ENCODE data around the gene THSD4. TPM values are rescaled to one million over a fixed set of nuclear protein-coding genes. Genes with fewer than 3 reads are reported as not detected.
A peak's percentile ranks its signal among the peaks of the same experiment; 100 is the strongest.

THSD4 gene
- polyA plus RNA-seq, 4 donors = 27.2 to 96.3 (median 39.5) TPM

DNA sequence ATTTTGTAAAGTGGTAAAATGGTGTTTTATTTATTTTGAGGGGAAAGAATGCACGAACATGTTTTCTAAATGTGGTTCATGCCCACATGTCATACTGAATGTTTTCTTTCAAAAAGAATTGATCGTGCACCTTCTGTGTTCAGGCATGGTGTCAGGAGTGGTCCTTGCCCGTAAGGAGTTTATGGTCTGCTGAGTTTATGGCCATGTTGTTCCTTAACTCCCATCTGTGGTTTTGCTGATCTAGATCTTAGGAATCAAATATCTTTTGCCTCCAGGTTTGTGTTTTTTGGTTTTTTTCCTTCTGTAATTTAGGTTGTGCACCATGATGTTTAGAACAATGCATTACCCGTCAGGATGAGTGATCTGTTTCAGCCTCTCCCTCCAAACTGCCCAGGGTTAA is 390.7 kb downstream of the THSD4 start:
- no peak for DNase-seq (ENCODE audit: low read depth in 4 of 4, low spot score in 3 of 4)

DNA sequence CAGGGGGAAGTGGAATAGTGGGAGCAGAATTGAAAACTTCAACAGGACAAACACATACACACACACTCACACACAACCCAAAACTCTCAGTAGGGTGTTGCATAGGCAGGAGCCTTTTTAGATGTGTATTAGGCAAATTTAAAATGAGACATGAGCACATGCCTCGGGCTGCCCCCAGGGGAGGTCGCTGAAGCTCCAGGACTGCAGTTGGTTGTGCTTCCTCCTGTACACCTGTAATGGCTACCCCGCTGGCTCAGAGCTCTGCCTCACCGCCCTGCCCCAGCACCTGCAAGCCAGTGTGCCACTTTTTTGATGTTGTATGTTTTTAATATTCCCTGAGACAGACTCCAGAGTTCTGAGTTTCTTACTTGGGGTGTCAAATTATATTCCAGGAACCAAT is 391.7 kb downstream of the THSD4 start:
- DNase-seq (ENCODE audit: low read depth in 4 of 4, low spot score in 3 of 4) = no peak

DNA sequence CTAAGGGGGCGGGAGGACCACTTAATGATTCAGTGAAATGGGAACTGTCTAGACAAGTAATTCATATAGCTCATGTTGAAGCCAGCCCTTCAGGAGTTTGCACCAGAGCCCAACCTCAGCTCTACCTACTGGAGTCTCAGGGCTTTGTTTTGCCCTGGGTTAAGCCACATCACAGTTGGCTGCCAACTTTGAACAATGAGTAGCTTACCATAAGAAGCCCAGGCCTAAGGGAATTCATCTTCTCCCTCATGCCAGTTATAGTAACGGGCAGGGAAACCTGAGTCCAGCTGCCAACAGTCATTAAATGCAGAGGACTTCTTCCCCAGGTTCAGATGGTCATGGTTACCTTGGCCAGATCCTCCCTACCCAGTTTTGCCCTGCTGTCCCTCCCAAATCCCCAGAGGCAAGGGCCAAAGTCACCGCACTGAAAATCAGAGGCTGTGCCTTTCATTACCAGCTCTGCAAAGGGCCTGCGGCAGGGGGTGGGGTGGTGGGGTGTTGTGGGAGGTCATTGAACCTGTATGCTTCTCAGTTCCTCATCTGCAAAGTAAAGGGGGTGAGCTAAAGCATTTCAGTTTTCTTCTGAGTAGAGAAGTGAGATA is 392.9 kb downstream of the THSD4 start:
- DNase-seq (ENCODE audit: low read depth in 4 of 4, low spot score in 3 of 4) = no peak

DNA sequence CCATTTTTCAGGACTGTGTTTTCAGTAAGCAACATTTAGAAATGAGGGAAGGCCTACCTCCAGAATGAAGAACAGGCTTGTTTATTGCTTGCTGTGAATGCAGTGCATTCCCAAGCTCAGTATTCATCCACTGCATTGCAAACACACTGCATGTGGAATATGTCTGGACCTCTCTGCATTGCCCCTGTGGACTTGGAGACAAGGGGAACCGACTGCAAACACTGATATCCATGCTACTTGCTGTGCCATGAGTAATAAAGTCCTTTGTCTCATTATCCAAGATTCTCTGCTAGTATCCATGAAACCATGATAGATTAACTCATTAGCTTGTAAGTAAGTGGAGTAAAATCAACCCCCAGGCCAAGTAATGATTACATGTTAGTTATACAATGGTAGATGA is 393.9 kb downstream of the THSD4 start:
- no peak for DNase-seq (ENCODE audit: low read depth in 4 of 4, low spot score in 3 of 4)

DNA sequence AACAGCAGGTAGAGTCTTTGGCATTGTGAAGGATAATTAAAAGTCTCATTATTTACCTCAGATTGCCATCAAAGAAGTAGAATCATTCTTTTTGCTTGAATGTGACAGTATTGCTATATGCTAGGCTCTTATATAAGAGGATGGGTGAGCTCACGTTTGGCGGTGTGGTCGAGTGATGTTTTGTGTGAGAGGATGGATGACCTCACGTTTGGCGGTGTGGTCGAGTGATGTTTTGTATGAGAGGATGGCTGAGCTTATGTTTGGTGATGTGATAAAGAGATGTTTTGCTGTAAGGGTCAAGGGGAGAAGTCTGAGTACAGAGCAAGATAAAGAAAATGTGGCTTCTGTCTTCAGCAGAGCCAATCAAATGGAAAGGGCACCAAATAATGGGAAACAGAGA is 395.5 kb downstream of the THSD4 start:
- no peak for DNase-seq (ENCODE audit: low read depth in 4 of 4, low spot score in 3 of 4)

DNA sequence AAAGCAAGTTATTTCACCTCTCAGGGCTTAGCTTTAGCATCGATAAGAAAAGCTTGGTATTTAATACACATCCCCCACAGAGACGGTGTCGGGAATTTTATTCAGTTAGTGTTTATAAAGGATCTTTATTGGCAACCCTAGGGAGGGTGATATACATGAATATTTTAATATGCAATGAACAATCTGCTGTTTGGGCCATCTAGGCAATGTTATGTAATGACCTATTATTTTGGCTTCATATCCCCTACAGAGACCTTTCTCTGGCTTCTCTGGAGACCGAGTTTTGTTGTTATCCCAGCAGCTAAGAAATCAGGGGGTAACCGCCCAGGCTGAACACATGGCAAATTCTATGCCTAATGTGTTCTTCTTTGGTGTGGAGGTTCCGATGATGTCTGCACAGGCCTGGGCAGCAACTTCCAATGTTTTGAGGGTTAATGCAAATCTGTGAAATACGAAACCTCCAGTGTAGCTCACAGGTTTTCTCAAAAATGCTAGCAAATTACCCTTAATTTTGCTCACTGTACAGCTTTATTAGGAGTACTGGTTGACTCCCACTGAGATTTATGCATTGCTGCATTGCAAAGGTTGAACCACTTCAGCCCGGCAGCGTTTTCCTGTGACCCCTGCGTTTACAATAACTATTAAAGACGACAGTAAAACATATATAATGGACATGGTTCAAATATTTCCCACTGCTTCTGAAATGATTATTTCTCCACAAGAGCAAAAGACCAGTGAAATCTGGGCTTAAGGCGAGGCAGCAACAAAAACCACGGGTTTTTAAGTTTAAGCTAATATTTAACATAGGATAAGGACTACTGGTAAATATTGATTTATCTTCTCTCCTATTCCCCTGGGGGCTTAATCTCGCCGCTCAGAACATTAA is 396.8 kb downstream of the THSD4 start:
- peak in 3 of 4 donors; percentile 42 to 52 (median 52) for DNase-seq (ENCODE audit: low read depth in 4 of 4, low spot score in 3 of 4)

DNA sequence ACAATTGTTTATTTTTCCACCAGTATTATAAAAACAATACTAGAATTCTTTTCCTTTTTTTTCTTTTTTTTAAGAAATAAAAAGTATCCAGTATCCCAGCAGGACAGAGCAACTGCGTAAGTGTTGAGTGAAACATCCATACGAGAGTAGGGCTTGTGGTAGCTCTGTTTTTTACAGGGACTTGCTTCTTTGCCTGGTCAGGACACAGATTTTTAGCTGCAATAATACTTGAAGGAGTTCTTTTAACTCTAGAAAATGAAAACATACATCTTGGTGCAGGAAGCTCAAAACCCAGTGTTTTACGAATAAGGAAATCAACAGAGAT is 397.4 kb downstream of the THSD4 start:
- no peak for DNase-seq (ENCODE audit: low read depth in 4 of 4, low spot score in 3 of 4)

DNA sequence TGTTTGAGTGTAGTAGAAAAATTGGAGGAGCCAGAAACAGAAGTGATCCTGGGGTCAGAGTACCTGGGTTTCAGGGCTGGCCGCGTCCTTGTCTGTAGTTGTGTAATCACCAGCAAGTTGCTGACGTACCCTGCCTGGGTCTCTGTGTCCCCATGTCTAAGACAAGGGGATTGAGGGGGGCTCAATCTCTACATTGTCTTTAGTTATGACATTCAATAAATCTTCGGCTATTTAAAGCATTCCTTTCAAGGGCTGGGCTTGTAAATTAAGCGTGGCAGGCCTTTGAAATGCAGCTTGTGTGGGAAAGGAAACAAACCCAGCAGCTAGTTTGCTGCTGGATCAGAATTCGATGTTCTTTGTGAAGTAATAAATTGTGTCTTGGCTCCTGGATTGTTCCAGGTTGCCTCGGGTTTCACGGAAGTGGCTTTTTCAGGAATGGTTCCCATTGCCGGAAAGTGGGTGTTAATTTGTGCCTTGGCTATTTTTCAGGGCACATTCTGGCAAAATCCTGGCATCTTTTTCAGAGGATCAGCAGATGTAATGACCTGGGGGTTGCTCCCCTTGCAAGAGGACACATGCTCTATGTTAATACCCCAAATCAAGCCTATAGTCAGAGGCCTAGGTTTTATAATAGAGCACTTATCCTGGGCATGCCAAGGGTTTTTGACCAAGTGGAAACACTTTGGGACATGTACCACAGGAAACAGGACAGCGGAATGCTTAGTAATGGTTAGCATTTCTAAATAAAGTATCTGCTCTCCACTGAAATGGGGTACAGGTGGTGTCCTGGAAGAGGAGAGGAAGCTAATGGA is 400.3 kb downstream of the THSD4 start:
- DNase-seq (ENCODE audit: low read depth in 4 of 4, low spot score in 3 of 4) = no peak

DNA sequence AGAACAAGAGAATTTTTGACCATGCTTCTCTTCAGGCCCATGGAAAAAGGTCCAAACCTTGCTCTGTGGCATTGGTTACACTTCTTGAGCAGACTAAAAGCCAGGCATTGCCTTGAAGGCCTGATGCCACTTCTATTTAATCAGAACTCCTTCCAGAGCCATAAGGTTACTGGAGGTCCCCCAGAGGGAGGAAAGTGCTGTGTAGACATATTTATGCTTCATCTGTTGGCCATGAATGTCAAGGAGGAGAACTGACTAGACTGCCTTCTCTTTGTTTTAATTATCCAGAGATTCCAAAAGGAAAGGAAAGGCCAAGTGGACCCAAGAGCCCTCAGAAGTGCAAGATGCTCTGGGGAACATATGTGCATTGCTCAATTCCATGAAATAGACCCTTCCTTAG is 402.5 kb downstream of the THSD4 start:
- DNase-seq (ENCODE audit: low read depth in 4 of 4, low spot score in 3 of 4) = no peak

DNA sequence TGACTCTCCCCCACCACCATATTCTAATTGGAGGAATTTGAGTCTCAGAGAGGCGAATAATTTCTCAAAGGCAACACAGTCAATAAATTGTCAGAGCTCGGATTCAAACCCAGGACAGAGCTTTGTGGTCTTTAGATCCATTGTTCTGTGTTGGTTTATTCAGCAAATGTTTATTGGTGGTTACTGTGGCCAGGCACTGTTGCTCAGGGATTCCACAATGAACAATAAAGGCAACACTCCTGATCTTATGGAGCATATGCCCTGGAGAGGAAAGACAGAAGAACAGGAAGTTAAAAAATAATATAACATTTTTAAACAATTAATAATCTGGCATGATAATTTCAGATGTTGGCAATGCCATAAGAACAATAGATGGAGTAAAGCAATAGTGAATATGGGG is 403.4 kb downstream of the THSD4 start:
- DNase-seq (ENCODE audit: low read depth in 4 of 4, low spot score in 3 of 4) = no peak

DNA sequence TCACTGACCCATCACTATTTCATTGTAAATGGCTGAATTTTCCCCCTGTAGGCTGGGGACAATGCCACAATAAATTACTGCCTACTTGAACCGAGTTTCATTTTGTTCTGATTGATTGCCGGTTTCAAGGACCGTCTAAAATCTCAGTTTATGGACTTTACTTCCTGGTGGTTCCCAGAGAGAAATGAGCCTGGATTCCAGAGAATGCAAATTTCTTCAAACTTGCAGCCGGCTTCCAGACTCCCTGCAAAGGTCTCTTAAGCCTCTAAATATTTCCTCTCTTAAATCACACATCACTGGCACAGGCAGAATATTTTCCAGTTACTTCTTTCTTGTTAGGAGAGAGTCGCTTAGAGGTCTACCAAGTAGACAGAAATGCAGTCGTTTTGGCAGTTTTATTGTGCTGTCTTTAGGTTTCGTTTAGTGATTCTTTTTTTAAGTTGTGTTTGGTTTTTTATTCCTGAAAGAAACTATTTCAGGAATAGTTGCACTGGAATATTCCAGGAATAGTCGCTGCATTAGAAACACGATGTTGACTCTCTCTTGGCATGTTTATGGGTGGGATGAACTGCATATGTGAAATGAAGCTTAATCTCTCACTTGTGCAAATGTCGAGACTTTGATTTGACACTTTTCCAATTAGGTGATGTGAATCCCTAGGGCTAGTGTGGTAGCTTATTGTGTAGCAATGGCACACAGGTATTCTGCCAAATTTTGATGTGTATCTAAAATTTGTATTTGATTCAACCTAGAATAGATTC is 411.0 kb downstream of the THSD4 start:
- DNase-seq (ENCODE audit: low read depth in 4 of 4, low spot score in 3 of 4) = no peak

DNA sequence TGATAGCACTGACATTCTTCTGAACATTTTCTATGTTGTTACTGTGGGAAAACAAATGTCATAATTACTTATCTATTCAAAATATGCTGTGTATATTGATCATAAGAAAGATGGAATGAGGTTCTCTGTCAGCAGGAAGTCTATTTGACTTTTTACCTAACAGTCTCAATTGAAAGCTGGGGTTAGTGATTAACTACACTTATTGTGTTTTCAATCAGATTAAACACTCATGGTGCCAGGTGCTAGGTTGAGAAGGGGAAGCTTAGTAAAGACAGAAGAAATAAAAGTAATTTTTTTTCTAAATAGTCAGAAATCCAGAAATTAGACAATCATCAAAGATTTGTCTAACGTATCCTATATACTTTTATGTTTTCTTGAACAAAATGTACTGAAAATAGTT is 414.1 kb downstream of the THSD4 start:
- no peak for DNase-seq (ENCODE audit: low read depth in 4 of 4, low spot score in 3 of 4)

DNA sequence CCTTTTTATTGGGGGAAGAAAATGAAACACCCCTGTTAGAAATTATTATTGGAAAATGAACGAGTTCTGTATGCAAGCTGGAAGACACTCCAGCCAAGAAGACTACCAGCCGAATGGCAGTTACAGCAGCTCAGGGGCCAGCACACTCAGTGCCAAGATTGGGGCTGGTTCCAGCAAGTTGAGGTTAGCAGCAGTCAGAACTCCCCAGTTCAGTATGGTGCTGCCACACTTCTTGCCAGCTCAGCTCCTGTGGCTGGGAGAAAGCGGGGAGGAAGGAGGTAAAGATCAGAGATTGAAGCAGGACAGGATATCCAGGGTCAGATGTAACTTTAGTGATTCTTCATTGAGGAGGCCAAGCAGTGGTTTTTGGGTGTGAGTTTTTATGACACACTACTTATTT is 414.8 kb downstream of the THSD4 start:
- no peak for DNase-seq (ENCODE audit: low read depth in 4 of 4, low spot score in 3 of 4)

DNA sequence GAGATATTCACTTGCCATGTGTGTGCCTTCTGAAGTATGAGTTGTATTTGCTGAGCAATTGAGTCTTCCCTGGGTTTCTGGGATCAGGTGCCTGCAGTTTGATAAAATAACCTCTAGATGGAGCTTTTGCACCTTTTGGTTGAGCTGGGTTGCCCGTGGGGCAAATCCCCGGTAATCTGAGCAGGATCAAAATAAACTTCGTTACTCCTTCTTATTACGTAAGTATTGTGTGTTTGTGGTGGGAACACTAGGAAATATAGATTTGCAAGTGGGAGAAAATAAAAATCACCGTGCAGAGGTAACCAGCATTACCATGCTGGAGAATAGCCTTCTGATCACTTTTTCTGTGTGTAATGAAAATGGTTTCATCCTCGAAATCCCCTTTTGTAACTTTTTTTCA is 417.7 kb downstream of the THSD4 start:
- no peak for DNase-seq (ENCODE audit: low read depth in 4 of 4, low spot score in 3 of 4)

DNA sequence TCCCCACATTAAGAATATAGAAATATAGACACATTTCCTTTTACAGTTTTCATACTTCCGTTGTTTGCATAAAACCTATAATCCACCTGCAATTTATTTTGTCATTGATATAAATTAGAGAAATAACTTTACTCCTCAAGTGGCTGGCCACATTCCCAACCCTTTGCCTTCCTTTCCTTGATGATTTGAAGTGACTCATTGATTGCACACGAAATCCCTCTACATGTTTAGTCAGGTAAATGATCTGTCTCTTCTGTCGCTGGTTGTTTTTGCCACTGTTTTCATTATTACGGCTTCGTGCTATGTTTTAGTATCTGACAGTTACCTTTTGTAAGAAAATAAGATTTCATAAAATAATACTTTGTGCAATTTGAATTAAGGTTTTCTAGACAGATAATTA is 422.9 kb downstream of the THSD4 start:
- DNase-seq (ENCODE audit: low read depth in 4 of 4, low spot score in 3 of 4) = no peak

DNA sequence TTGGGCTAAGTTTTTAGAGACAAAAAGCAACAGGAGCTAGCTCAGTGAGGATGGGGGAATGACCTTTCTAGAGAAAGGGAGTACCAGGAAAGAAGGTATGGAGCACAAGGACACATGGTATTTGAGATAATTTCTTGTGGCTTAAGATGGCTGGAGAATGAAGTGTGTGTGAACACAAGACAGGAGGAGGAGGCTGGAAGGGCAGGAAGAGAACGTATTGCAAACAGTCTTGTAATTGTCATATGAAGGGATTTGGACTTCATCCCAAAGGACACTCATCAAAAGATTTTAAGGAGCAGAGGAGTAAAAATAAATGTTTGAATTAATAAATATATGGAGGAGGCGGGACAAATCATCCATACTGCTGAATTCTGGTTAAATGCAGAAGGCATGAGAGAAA is 426.5 kb downstream of the THSD4 start:
- DNase-seq (ENCODE audit: low read depth in 4 of 4, low spot score in 3 of 4) = no peak

DNA sequence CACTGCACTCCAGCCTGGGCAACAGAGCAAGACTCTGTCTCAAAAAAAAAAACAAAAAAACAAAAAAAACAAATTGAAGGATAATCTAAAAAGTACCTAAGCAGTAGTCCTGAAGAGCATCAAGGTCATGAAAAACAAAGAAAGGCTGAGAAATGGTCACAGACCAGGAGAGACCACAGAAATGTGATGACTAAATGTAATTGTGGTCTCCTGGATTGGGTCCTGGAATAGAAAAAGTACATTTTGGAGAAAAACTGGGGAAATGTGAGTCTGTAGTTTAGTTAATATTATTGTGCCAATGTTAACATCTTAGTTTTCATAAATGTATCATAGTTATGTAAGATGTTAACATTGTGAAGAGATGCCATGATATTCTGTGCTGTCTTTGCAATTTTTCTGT is 427.6 kb downstream of the THSD4 start:
- DNase-seq (ENCODE audit: low read depth in 4 of 4, low spot score in 3 of 4) = no peak

DNA sequence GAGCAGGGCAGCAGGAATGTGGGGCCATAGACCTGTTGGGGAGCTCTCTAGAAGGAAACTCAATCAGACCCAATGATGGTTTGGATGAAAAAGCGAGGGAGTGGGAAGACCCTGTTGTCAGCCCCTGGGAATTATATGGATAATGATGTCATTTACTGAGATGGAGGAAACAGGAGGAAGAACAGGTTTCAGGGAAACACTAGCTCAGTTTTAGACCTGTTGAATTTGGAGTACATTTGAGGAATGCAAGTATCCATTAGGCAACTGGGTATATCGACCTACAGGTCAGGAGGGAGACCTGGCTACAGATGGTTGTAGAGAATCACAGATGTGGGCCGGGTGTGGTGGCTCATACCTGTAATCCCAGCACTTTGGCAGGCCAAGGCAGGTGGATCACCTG is 428.1 kb downstream of the THSD4 start:
- no peak for DNase-seq (ENCODE audit: low read depth in 4 of 4, low spot score in 3 of 4)

DNA sequence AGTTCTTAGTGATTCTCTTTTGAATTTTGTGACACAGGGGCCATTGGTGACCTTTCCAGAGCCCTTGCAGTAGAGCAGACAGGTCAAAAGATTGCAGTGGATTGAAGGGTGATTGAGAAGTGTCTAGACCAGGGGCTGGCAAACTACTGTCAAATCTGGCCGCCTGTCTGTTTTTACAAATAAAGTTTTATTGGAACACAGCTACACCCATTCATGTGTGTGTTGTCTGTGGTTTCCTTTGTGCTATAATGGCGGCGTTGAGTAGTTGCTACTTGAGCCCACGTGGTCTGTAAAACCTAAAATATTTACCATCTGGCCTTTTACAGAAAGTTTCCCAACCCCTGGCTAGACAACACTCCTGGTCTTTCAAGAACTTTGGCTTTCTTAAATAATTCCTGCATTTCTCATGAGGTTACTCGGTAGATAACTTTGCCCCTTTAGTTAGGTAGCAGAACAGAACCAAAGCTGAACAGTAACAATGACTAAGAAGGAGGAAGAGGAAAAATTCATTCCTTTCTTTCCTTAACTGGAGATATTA is 430.0 kb downstream of the THSD4 start:
- no peak for DNase-seq (ENCODE audit: low read depth in 4 of 4, low spot score in 3 of 4)

DNA sequence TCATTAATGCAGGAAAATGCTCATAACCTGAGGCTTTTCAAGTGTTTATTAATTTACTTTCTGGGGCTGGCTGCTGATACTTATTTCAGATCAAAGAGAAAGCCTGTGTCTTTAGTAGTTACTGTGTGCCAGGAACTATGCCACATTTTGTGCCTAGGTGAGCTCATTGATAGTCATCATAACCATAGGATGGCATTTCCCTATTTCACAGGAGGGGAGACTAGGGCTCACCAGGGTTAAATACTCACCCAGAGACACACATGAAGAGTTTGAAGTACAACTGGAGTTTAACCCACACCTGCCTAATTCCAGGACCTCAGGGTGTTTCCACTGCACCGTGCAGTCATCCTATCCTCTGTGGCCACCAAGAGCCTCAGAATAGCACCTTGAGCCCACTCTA is 430.7 kb downstream of the THSD4 start:
- DNase-seq (ENCODE audit: low read depth in 4 of 4, low spot score in 3 of 4) = no peak

DNA sequence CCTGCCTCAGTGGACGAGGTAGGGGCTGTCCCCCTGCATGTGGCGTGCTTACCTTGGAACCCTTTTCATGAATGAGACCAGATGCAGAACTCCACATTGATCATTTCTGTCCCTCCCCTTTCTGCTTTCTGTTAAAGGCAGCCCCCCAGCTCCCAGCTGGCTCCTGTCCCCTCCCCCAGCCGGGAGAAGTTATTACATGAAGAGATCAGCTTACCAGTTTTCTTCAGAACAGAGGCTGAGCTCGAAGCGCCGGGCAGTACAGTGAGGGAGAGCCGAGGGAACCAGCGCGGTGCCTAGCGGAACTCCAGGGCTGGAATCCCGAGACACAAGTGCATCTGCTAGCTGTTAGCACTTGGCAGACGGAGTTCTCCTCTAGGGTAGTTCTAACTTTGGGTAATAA is 431.7 kb downstream of the THSD4 start:
- DNase-seq (ENCODE audit: low read depth in 4 of 4, low spot score in 3 of 4) = no peak
